SK-N-SH treated with all-trans-retinoic acid at 6 μM for 48 hours (cell line): Measurements from ENCODE around the gene NXPH2.

Source experiments
- ATAC-seq: fragments of 200-7000 bp; cut with Tn5 transposase; 3 replicates; pipeline ENCODE4 v1.9.1; 2020; ENCODE audit warnings: mild to moderate bottlenecking, moderate library complexity
- ARNTL ChIP-seq: fragments of 450-650 bp; formaldehyde crosslinking; IDR thresholded peaks from 2 replicates; pipeline ENCODE4 v1.5.0; 2020; ENCODE audit warnings: low read depth, mild to moderate bottlenecking, moderate library complexity, borderline replicate concordance
- BACH2 ChIP-seq: fragments of 250-450 bp; sonication (Bioruptor Pico); IDR thresholded peaks from 2 replicates; pipeline ENCODE4 v1.9.0; 2021; ENCODE audit warnings: mild to moderate bottlenecking, borderline replicate concordance
- CREB5 ChIP-seq: fragments of 250-450 bp; sonication (Bioruptor Pico); IDR thresholded peaks from 2 replicates; pipeline ENCODE4 v1.5.1; 2020; ENCODE audit warnings: low read depth, mild to moderate bottlenecking, moderate library complexity
- CSDC2 ChIP-seq: fragments of 250-450 bp; sonication (Bioruptor Pico); IDR thresholded peaks from 2 replicates; pipeline ENCODE4 v1.5.0; 2020; ENCODE audit warnings: mild to moderate bottlenecking, moderate library complexity
- GLIS3 ChIP-seq: fragments of 250-450 bp; sonication (Bioruptor Pico); IDR thresholded peaks from 2 replicates; pipeline ENCODE4 v1.5.0; 2020; ENCODE audit warnings: mild to moderate bottlenecking, moderate library complexity
- ISL1 ChIP-seq: fragments of 250-450 bp; sonication (Bioruptor Pico); IDR thresholded peaks from 2 replicates; pipeline ENCODE4 v2.1.2; 2022; ENCODE audit warnings: mild to moderate bottlenecking, moderate library complexity
- OSR1 ChIP-seq: fragments of 250-450 bp; sonication (Bioruptor Pico); IDR thresholded peaks from 2 replicates; pipeline ENCODE4 v1.8.0; 2022; ENCODE audit warnings: moderate library complexity, mild to moderate bottlenecking, inconsistent platforms
- PATZ1 ChIP-seq: fragments of 250-450 bp; sonication (Bioruptor Pico); IDR thresholded peaks from 2 replicates; pipeline ENCODE4 v1.8.0; 2020; ENCODE audit warnings: mild to moderate bottlenecking, moderate library complexity, borderline replicate concordance
- POU6F1 ChIP-seq: fragments of 250-450 bp; sonication (Bioruptor Pico); IDR thresholded peaks from 2 replicates; pipeline ENCODE4 v1.8.0; 2021; ENCODE audit warnings: low read depth, mild to moderate bottlenecking, moderate library complexity, borderline replicate concordance
- PPARA ChIP-seq: fragments of 250-450 bp; sonication (Bioruptor Pico); IDR thresholded peaks from 2 replicates; pipeline ENCODE4 v1.5.0; 2020; ENCODE audit warnings: mild to moderate bottlenecking, borderline replicate concordance
- RARB ChIP-seq: fragments of 250-450 bp; sonication (Bioruptor Pico); IDR thresholded peaks from 2 replicates; pipeline ENCODE4 v1.8.0; 2021; ENCODE audit warnings: mild to moderate bottlenecking, moderate library complexity
- TSHZ2 ChIP-seq: fragments of 250-450 bp; sonication (Bioruptor Pico); IDR thresholded peaks from 2 replicates; pipeline ENCODE4 v1.5.0; 2020; ENCODE audit warnings: mild to moderate bottlenecking, moderate library complexity
- ZC3H10 ChIP-seq: fragments of 250-450 bp; sonication (Bioruptor Pico); IDR thresholded peaks from 2 replicates; pipeline ENCODE4 v1.5.1; 2021; ENCODE audit warnings: mild to moderate bottlenecking, moderate library complexity
- ZFP3 ChIP-seq: fragments of 250-450 bp; sonication (Bioruptor Pico); IDR thresholded peaks from 2 replicates; pipeline ENCODE4 v1.5.0; 2020; ENCODE audit warnings: mild to moderate bottlenecking, moderate library complexity
- ZFP30 ChIP-seq: fragments of 450-650 bp; formaldehyde crosslinking; IDR thresholded peaks from 2 replicates; pipeline ENCODE4 v1.5.0; 2022; ENCODE audit warnings: mild to moderate bottlenecking, moderate library complexity
- ZNF565 ChIP-seq: fragments of 450-650 bp; formaldehyde crosslinking; conservative IDR thresholded peaks from 2 replicates; pipeline ENCODE4 v1.5.0; 2020; ENCODE audit warnings: low read depth, mild to moderate bottlenecking, moderate library complexity
- ZNF70 ChIP-seq: fragments of 450-650 bp; formaldehyde crosslinking; IDR thresholded peaks from 2 replicates; pipeline ENCODE4 v1.5.0; 2020; ENCODE audit warnings: mild to moderate bottlenecking, moderate library complexity

NXPH2 gene

GRCh38 chr2:138621139-138621538, 159.1 kb downstream of the NXPH2 start:
- ATAC-seq, result no peak
- TF ChIP-seq ZNF565 (CRISPR knock-in tag) (no peak), ZNF70 (CRISPR knock-in tag) (no peak), ZFP30 (no peak)

GRCh38 chr2:138620431-138620830, 159.8 kb downstream of the NXPH2 start:
- TF ChIP-seq BACH2 (CRISPR knock-in tag), result no peak
- TF ChIP-seq ARNTL (CRISPR knock-in tag), result no peak
- TF ChIP-seq CSDC2 (CRISPR knock-in tag), result no peak
- no peak for TF ChIP-seq PPARA (CRISPR knock-in tag)
- no peak for TF ChIP-seq ZNF565 (CRISPR knock-in tag)
- TF ChIP-seq GLIS3 (CRISPR knock-in tag), result no peak
- no peak for TF ChIP-seq PATZ1 (CRISPR knock-in tag)
- TF ChIP-seq POU6F1, result no peak
- no peak for TF ChIP-seq CREB5 (CRISPR knock-in tag)
- no peak for TF ChIP-seq TSHZ2 (CRISPR knock-in tag)
- TF ChIP-seq ZC3H10 (CRISPR knock-in tag), result no peak
- no peak for TF ChIP-seq ZFP3 (CRISPR knock-in tag)
- no peak for TF ChIP-seq ZFP30
- TF ChIP-seq ISL1, result no peak
- no peak for TF ChIP-seq RARB (CRISPR knock-in tag)
- no peak for TF ChIP-seq OSR1 (CRISPR knock-in tag)
- no peak for ATAC-seq
